Glutamatergic neuron (in vitro differentiated cells): Measurements from ENCODE around the gene FARP1. TPM values are rescaled to one million over a fixed set of nuclear protein-coding genes. Genes with fewer than 3 reads are reported as not detected.

Experiments
- DNase-seq: peaks from one replicate; pipeline ENCODE4 v3.0.0; 2022
- H3K27ac Mint-ChIP-seq: one replicate; pipeline ENCODE4 v1.8.0; 2020; ENCODE audit warnings: mild to moderate bottlenecking, mixed read lengths, inconsistent platforms; ENCODE audit not compliant: unreplicated experiment
- H3K27me3 Mint-ChIP-seq: one replicate; pipeline ENCODE4 v1.8.0; 2020; ENCODE audit warnings: mild to moderate bottlenecking, moderate library complexity, mixed read lengths, inconsistent platforms; ENCODE audit not compliant: unreplicated experiment
- H3K36me3 Mint-ChIP-seq: one replicate; pipeline ENCODE4 v1.8.0; 2020; ENCODE audit warnings: mild to moderate bottlenecking, mixed read lengths, inconsistent platforms; ENCODE audit not compliant: unreplicated experiment
- H3K4me1 Mint-ChIP-seq: one replicate; pipeline ENCODE4 v1.8.0; 2020; ENCODE audit warnings: mild to moderate bottlenecking, low read depth, mixed read lengths, inconsistent platforms; ENCODE audit not compliant: unreplicated experiment
- H3K4me3 Mint-ChIP-seq: one replicate; pipeline ENCODE4 v1.8.0; 2020; ENCODE audit warnings: mild to moderate bottlenecking, mixed read lengths, inconsistent platforms; ENCODE audit not compliant: unreplicated experiment
- H3K9me3 Mint-ChIP-seq: one replicate; pipeline ENCODE4 v1.8.0; 2020; ENCODE audit warnings: mild to moderate bottlenecking, moderate library complexity, mixed read lengths, inconsistent platforms; ENCODE audit not compliant: unreplicated experiment
- CTCF ChIP-seq: fragments of 200-600 bp; sonication (generic); IDR thresholded peaks from one replicate; pipeline ENCODE4 v1.5.0; 2021; ENCODE audit not compliant: partially characterized antibody, unreplicated experiment
- total RNA-seq: library from RNA; stranded (reverse); fragmentation: NEBNext Ultra II Directional; extraction: Animal tissue kit (Norgen Biotek cat#: 25700); gene quantifications from one replicate; pipeline ENCODE4 v1.2.1, GENCODE V29; 2021; ENCODE audit not compliant: unreplicated experiment

The FARP1 gene
- total RNA-seq, 1 donor from 2014 or later = 233 TPM

GRCh38 chr13:98176777-98177608 lies 34.1 kb downstream of the FARP1 start, which contains the start of gene RNF113B:
TSS of gene RNF113B (minus strand) at chr13:98177269. CDS start at chr13:98177236, 33 bp downstream.
- Mint-ChIP-seq H3K9me3 (peaks cover 3% of the 10 kb centered on the region), H3K36me3 (no peaks in the 10 kb centered on the region), H3K4me3 (no peak within 1 kb of the TSS), H3K27ac (peak within 1 kb of the TSS; percentile 60), H3K27me3 (no peaks in the 10 kb centered on the region), H3K4me1 (peaks cover 25% of the 10 kb centered on the region)
- no peak for DNase-seq
- no peak for TF ChIP-seq CTCF

DNA sequence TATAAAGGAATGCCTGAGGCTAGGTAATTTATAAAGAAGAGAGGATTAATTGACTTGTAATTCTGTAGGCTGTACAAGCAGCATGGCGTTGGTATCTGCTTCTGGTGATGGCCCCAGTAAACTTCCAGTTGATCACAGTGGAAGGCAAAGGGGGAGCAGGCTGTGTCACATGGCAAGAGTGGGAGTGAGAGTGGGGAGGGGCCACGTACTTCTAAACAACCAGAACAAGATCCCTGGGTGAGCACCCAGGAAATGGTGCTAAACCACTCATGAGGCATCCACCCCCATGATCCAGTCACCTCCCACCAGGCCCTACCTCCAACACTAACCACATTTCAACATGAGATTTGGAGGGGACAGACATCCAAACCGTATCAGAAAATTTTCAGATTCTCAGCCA lies 37.2 kb downstream of the FARP1 start:
- peaks cover 16% of the 10 kb centered on the region for H3K4me1 Mint-ChIP-seq
- H3K27me3 Mint-ChIP-seq = peaks cover 1% of the 10 kb centered on the region
- no peak overlapping the region for H3K27ac Mint-ChIP-seq
- H3K9me3 Mint-ChIP-seq = peaks cover 3% of the 10 kb centered on the region
- no peaks in the 10 kb centered on the region for H3K36me3 Mint-ChIP-seq
- DNase-seq = no peak
- TF ChIP-seq CTCF = no peak
- H3K4me3 Mint-ChIP-seq = no peak overlapping the region

DNA sequence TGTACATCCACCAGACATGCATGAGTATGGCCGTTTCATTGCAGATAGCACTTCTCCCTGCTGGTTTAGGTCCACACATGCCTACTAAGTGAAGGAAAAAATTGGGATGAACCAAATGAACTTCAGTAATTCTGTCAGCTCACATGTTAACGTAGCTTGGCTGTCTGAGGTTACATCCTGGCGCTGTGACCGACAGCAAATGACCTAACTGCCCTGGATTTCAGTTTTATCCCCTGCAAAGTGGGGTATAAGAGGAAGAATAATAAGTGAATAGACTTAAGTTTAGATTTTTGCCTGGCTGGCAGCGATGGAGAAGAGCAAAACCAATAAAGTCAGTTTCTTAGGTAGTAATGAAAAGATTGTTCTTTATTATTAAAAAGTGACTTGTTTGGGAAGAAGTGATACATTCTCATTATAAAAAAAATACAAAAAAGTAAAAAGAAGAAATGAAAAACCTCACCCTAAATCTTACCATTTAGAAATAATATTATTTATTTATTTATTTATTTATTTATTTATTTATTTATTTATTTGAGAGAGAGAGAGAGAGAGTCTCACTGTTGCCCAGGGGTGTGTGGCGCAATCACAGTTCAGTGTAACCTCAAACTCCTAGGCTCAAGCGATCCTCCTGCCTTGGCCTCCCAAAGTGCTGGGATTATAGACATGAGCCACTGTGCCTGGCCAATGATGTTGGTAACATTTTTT lies 38.4 kb downstream of the FARP1 start:
- Mint-ChIP-seq H3K27me3 (peaks cover 1% of the 10 kb centered on the region), H3K36me3 (no peaks in the 10 kb centered on the region), H3K9me3 (peaks cover 3% of the 10 kb centered on the region), H3K4me1 (peaks cover 14% of the 10 kb centered on the region), H3K27ac (no peak overlapping the region), H3K4me3 (no peak overlapping the region)
- TF ChIP-seq CTCF = no peak
- no peak for DNase-seq

- H3K27me3 Mint-ChIP-seq = peaks cover 1% of the 10 kb centered on the region
- peaks cover 17% of the 10 kb centered on the region for H3K4me1 Mint-ChIP-seq
- no peaks in the 10 kb centered on the region for H3K36me3 Mint-ChIP-seq
- peaks cover 4% of the 10 kb centered on the region for H3K9me3 Mint-ChIP-seq
- no peak overlapping the region for H3K27ac Mint-ChIP-seq
- no peak for DNase-seq
- no peak overlapping the region for H3K4me3 Mint-ChIP-seq
- no peak for TF ChIP-seq CTCF
Measured at GRCh38 chr13:98182153-98182552, 39.3 kb downstream of the FARP1 start.

GRCh38 chr13:98182589-98182988 lies 39.7 kb downstream of the FARP1 start:
- peaks cover 21% of the 10 kb centered on the region for H3K4me1 Mint-ChIP-seq
- no peak for DNase-seq
- no peak overlapping the region for H3K27ac Mint-ChIP-seq
- H3K36me3 Mint-ChIP-seq = no peaks in the 10 kb centered on the region
- peaks cover 5% of the 10 kb centered on the region for H3K9me3 Mint-ChIP-seq
- H3K27me3 Mint-ChIP-seq = peaks cover 1% of the 10 kb centered on the region
- H3K4me3 Mint-ChIP-seq = no peak overlapping the region
- TF ChIP-seq CTCF = no peak
